ENCODE data around the gene ZSCAN31. TPM values are rescaled to one million over a fixed set of nuclear protein-coding genes. Genes with fewer than 3 reads are reported as not detected.

ZSCAN31 gene
- total RNA-seq, 1 experiment from 2014 or later = 6.6 TPM

DNA sequence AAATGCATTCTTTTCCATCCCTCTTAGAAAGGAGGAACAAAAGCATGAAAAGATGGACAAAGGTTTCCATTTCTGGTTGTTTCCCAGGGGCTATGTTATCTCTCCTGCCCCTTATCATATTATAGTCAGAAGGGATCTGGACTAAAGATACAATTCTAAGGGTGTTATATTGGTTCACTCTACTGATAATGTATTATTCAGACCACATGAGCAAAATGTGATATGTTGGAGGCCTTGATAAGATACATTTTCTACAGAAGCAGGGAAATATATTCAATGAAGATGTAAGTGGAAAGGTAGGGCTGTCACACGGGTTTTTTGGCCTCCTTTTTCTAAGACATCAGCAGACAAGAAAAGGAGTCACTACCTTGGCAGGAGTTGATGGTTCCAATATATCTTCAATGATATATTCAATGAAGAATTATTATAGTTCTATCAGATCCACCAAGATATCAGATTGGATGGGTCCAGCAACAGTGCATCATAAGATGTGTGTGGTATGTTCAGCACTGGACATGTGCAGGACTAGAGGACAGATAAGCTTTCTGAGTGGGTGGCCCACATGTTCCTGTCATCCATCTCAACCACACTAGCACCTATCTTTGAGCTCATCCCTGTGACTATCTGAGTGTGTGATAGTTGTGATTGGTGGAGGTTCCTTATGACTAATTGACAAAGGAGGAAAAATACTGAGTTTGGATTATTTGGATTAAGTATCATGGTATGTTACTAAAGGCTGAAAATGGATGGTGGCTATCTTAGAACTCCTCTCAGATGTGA lies 8.1 kb upstream of the ZSCAN31 start:
- H3K4me1 Mint-ChIP-seq = no peaks in the 10 kb centered on the region
- ChIA-PET CTCF (no interaction called here), POLR2A (interaction anchor here (0.7 kb wide), 1 partner anchor 131 kb away, joined by 4 read pairs; no protein-coding TSS in a partner anchor)
- ATAC-seq (no peak), DNase-seq (ENCODE audit: low spot score) (no peak)
- H3K27me3 Mint-ChIP-seq (ENCODE audit: low read depth) = peaks cover 68% of the 10 kb centered on the region
- H3K9me3 Mint-ChIP-seq = peaks cover 10% of the 10 kb centered on the region
- TF ChIP-seq, protein P1, sequence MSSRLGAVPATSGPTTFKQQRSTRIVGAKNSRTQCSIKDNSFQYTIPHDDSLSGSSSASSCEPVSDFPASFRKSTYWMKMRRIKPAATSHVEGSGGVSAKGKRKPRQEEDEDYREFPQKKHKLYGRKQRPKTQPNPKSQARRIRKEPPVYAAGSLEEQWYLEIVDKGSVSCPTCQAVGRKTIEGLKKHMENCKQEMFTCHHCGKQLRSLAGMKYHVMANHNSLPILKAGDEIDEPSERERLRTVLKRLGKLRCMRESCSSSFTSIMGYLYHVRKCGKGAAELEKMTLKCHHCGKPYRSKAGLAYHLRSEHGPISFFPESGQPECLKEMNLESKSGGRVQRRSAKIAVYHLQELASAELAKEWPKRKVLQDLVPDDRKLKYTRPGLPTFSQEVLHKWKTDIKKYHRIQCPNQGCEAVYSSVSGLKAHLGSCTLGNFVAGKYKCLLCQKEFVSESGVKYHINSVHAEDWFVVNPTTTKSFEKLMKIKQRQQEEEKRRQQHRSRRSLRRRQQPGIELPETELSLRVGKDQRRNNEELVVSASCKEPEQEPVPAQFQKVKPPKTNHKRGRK (CRISPR knock-in tag; IDR thresholded peaks at IDR 0.05; ENCODE audit: borderline replicate concordance) = no peak
- TF ChIP-seq TEAD4 (CRISPR knock-in tag; IDR thresholded peaks at IDR 0.05) (no peak), MYBL2 (CRISPR knock-in tag; IDR thresholded peaks at IDR 0.05) (no peak), ZNF232 (CRISPR knock-in tag; IDR thresholded peaks at IDR 0.05) (no peak), MXD4 (CRISPR knock-in tag; IDR thresholded peaks at IDR 0.05; ENCODE audit: borderline replicate concordance) (no peak), TP53 (CRISPR knock-in tag; IDR thresholded peaks at IDR 0.05) (no peak), ZNF671 (CRISPR knock-in tag; IDR thresholded peaks at IDR 0.05) (no peak), ZNF121 (CRISPR knock-in tag; IDR thresholded peaks at IDR 0.05) (no peak), OVOL2 (CRISPR knock-in tag; IDR thresholded peaks at IDR 0.05; ENCODE audit: borderline replicate concordance) (no peak), ZNF263 (CRISPR knock-in tag; IDR thresholded peaks at IDR 0.05; ENCODE audit: low read depth) (no peak)
- TF ChIP-seq, protein P2, sequence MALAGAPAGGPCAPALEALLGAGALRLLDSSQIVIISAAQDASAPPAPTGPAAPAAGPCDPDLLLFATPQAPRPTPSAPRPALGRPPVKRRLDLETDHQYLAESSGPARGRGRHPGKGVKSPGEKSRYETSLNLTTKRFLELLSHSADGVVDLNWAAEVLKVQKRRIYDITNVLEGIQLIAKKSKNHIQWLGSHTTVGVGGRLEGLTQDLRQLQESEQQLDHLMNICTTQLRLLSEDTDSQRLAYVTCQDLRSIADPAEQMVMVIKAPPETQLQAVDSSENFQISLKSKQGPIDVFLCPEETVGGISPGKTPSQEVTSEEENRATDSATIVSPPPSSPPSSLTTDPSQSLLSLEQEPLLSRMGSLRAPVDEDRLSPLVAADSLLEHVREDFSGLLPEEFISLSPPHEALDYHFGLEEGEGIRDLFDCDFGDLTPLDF (CRISPR knock-in tag; IDR thresholded peaks at IDR 0.05) = no peak
- TF ChIP-seq, protein P3, sequence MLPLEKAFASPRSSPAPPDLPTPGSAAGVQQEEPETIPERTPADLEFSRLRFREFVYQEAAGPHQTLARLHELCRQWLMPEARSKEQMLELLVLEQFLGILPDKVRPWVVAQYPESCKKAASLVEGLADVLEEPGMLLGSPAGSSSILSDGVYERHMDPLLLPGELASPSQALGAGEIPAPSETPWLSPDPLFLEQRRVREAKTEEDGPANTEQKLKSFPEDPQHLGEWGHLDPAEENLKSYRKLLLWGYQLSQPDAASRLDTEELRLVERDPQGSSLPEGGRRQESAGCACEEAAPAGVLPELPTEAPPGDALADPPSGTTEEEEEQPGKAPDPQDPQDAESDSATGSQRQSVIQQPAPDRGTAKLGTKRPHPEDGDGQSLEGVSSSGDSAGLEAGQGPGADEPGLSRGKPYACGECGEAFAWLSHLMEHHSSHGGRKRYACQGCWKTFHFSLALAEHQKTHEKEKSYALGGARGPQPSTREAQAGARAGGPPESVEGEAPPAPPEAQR (CRISPR knock-in tag; IDR thresholded peaks at IDR 0.05) = no peak
- no peaks in the 10 kb centered on the region for H3K36me3 Mint-ChIP-seq
- H3K27ac Mint-ChIP-seq = no peak overlapping the region
- no peak overlapping the region for H3K4me3 Mint-ChIP-seq

DNA sequence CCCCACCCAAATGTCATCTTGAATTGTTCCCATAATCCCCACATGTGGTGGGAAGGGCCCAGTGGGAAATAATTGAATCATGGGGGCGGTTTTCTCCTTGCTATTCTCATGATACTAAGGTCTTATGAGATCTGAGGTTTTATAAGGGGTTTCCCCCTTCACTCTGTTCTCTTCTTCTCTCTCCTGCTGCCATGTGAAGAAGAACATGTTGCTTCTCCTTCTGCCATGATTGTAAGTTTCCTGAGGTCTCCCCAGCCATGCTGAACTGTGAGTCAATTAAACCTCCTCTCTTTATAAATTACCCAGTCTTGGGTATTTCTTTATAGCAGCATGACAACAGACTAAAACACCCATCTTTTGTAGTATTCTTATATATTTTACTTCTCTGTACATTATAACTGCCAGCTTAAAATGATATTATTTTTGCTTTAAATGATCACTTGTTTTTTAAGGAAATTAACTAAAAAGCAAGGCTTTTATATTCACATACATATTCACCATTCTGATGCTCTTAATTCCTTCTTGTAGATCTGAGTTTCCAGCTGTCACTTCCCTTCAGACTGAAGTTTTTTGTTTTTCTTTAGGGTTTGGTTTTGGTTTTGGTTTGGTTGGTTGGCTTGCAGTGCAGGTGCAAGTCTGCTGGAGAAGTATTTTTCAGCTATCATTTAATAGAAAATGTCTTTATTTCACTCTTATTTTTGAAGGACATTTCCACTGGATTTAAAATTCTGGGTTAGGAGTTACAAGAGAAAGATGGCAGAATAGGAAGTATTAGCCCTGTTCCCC lies 4.6 kb upstream of the ZSCAN31 start:
- no peak for DNase-seq (ENCODE audit: low spot score)
- no peaks in the 10 kb centered on the region for H3K4me1 Mint-ChIP-seq
- ChIA-PET CTCF (no interaction called here), POLR2A (interaction anchor here (1.1 kb wide), 1 partner anchor 15 kb away, joined by 3 read pairs; no protein-coding TSS in a partner anchor)
- no peak overlapping the region for H3K4me3 Mint-ChIP-seq
- peaks cover 10% of the 10 kb centered on the region for H3K9me3 Mint-ChIP-seq
- ATAC-seq = no peak
- TF ChIP-seq, protein P4, sequence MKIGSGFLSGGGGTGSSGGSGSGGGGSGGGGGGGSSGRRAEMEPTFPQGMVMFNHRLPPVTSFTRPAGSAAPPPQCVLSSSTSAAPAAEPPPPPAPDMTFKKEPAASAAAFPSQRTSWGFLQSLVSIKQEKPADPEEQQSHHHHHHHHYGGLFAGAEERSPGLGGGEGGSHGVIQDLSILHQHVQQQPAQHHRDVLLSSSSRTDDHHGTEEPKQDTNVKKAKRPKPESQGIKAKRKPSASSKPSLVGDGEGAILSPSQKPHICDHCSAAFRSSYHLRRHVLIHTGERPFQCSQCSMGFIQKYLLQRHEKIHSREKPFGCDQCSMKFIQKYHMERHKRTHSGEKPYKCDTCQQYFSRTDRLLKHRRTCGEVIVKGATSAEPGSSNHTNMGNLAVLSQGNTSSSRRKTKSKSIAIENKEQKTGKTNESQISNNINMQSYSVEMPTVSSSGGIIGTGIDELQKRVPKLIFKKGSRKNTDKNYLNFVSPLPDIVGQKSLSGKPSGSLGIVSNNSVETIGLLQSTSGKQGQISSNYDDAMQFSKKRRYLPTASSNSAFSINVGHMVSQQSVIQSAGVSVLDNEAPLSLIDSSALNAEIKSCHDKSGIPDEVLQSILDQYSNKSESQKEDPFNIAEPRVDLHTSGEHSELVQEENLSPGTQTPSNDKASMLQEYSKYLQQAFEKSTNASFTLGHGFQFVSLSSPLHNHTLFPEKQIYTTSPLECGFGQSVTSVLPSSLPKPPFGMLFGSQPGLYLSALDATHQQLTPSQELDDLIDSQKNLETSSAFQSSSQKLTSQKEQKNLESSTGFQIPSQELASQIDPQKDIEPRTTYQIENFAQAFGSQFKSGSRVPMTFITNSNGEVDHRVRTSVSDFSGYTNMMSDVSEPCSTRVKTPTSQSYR (CRISPR knock-in tag; IDR thresholded peaks at IDR 0.05) = no peak
- no peak for TF ChIP-seq ZNF416 (CRISPR knock-in tag; IDR thresholded peaks at IDR 0.05)
- TF ChIP-seq CREM (CRISPR knock-in tag; IDR thresholded peaks at IDR 0.05) = no peak
- TF ChIP-seq GABPB1 (CRISPR knock-in tag; IDR thresholded peaks at IDR 0.05) = no peak
- H3K36me3 Mint-ChIP-seq = no peaks in the 10 kb centered on the region
- no peak overlapping the region for H3K27ac Mint-ChIP-seq
- peaks cover 54% of the 10 kb centered on the region for H3K27me3 Mint-ChIP-seq (ENCODE audit: low read depth)

Data from WTC11 (cell line).